Ishikawa (cell line): Measurements from ENCODE around the gene PCP4.

ENCODE experiments used
- CEBPB ChIP-seq: IDR thresholded peaks from 2 replicates; pipeline ENCODE4 v1.6.1; 2012
- NFIC ChIP-seq: IDR thresholded peaks from 2 replicates; pipeline ENCODE4 v1.6.1; 2012
- TCF12 ChIP-seq: IDR thresholded peaks from 2 replicates; pipeline ENCODE4 v1.6.1; 2012; ENCODE audit warnings: low read depth
- TEAD4 ChIP-seq: IDR thresholded peaks from 2 replicates; pipeline ENCODE4 v1.6.1; 2012
- TF ChIP-seq, protein P1 (sequence below): IDR thresholded peaks from 2 replicates; pipeline ENCODE4 v1.6.1; 2012; ENCODE audit warnings: low read depth, mild to moderate bottlenecking
- TF ChIP-seq, protein P2 (sequence below): IDR thresholded peaks from 2 replicates; pipeline ENCODE4 v1.6.1; 2012

DNA sequence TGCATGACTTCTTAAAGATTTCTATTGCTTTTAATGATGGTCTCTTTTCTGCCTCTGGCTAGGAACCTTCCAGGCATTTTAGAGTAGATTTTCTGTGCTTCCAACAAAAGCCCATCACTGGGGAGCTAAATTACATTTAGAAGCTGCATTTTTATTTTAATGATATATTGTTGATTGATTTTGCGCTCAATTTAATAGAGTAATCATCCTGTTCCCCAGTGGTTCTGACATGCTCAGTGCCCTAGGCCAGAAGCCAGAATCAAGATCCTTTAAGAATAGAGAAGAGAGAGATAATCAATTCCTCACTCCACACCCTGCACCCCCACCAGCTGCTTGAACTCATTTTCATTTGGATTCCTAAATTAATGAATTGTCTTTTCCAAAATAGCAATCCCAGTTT, 97.8 kb downstream of the PCP4 start:
- TF ChIP-seq CEBPB (no peak), TEAD4 (no peak), NFIC (no peak), TCF12 (no peak)
- TF ChIP-seq, protein P1, sequence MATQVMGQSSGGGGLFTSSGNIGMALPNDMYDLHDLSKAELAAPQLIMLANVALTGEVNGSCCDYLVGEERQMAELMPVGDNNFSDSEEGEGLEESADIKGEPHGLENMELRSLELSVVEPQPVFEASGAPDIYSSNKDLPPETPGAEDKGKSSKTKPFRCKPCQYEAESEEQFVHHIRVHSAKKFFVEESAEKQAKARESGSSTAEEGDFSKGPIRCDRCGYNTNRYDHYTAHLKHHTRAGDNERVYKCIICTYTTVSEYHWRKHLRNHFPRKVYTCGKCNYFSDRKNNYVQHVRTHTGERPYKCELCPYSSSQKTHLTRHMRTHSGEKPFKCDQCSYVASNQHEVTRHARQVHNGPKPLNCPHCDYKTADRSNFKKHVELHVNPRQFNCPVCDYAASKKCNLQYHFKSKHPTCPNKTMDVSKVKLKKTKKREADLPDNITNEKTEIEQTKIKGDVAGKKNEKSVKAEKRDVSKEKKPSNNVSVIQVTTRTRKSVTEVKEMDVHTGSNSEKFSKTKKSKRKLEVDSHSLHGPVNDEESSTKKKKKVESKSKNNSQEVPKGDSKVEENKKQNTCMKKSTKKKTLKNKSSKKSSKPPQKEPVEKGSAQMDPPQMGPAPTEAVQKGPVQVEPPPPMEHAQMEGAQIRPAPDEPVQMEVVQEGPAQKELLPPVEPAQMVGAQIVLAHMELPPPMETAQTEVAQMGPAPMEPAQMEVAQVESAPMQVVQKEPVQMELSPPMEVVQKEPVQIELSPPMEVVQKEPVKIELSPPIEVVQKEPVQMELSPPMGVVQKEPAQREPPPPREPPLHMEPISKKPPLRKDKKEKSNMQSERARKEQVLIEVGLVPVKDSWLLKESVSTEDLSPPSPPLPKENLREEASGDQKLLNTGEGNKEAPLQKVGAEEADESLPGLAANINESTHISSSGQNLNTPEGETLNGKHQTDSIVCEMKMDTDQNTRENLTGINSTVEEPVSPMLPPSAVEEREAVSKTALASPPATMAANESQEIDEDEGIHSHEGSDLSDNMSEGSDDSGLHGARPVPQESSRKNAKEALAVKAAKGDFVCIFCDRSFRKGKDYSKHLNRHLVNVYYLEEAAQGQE, result no peak
- TF ChIP-seq, protein P2, sequence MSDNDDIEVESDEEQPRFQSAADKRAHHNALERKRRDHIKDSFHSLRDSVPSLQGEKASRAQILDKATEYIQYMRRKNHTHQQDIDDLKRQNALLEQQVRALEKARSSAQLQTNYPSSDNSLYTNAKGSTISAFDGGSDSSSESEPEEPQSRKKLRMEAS, result no peak
